Kidney (tissue), 14 donors: Measurements from ENCODE around the gene DNAH11. TPM values are rescaled to one million over a fixed set of nuclear protein-coding genes. Genes with fewer than 3 reads are reported as not detected.

Experiments used
- DNase-seq, 5 donors: peaks; one replicate each; pipeline ENCODE4 v3.0.0-alpha.2; 2013 to 2020
- FAIRE-seq: peaks from 2 replicates; lab custom pipeline; 2012; peaks lifted over from hg19 to GRCh38; lab: Jason Lieb, UNC
- H3K27ac ChIP-seq, 2 donors: one replicate each; pipeline ENCODE4 v1.7.0; 2013; ENCODE audit warnings: low read depth in 2 of 2, low read length in 2 of 2, inconsistent platforms in 1 of 2
- H3K27me3 ChIP-seq: one replicate; pipeline ENCODE4 v1.7.1; 2013; ENCODE audit warnings: low read length, inconsistent platforms; ENCODE audit not compliant: control insufficient read depth, insufficient read depth
- H3K36me3 ChIP-seq, 3 donors: one replicate each; pipeline versions ENCODE4 v1.7.0 to v1.7.1; 2013; ENCODE audit warnings: low read length in 3 of 3, control low read depth in 1 of 3, inconsistent platforms in 1 of 3; ENCODE audit not compliant: insufficient read depth in 3 of 3, control insufficient read depth in 2 of 3
- H3K4me1 ChIP-seq, 3 donors: one replicate each; pipeline versions ENCODE4 v1.7.0 to v1.7.1; 2013; ENCODE audit warnings: low read length in 3 of 3, inconsistent platforms in 1 of 3, low read depth in 1 of 3; ENCODE audit not compliant: control insufficient read depth in 2 of 3, insufficient read depth in 2 of 3
- H3K4me3 ChIP-seq, 3 donors: one replicate each; pipeline versions ENCODE4 v1.7.0 to v1.8.1; 2013; ENCODE audit warnings: low read length in 3 of 3, control low read depth in 1 of 3, inconsistent platforms in 1 of 3
- H3K9ac ChIP-seq, 3 donors: one replicate each; pipeline versions ENCODE4 v1.7.0 to v1.7.1; 2013; ENCODE audit warnings: low read length in 3 of 3, control low read depth in 1 of 3, inconsistent platforms in 1 of 3
- H3K9me3 ChIP-seq, 3 donors: one replicate each; pipeline versions ENCODE4 v1.7.0 to v1.7.1; 2013; ENCODE audit warnings: low read length in 3 of 3, control low read depth in 1 of 3, inconsistent platforms in 1 of 3; ENCODE audit not compliant: control insufficient read depth in 2 of 3, insufficient read depth in 1 of 3
- CTCF ChIP-seq: IDR thresholded peaks from 3 replicates; pipeline ENCODE4 v1.5.1; 2012; ENCODE audit warnings: mild to moderate bottlenecking, moderate library complexity, borderline replicate concordance; ENCODE audit not compliant: insufficient read depth; ENCODE audit errors: extremely low read depth
- intact Hi-C: fragments of 100-400 bp; cut with DNase I; formaldehyde crosslinking; loops from one replicate; pipeline ENCODE4 v1.11.1; 2022
- polyA plus RNA-seq: library from polyadenylated mRNA; stranded (reverse); fragments of 350-450 nt; fragmentation: Illumina TruSeq; extraction: RNeasy Lipid Tissue Mini Kit (QIAGEN cat#74804); gene quantifications from one replicate; pipeline ENCODE4 v1.2.3, GENCODE V29; 2014; ENCODE audit warnings: low read depth, low replicate concordance; ENCODE audit not compliant: insufficient read depth
- total RNA-seq: library from RNA; stranded (reverse); fragmentation: NEBNext Ultra II Directional; extraction: Animal tissue kit (Norgen Biotek cat#: 25700); gene quantifications from one replicate; pipeline ENCODE4 v1.2.1, GENCODE V29; 2021
- donor health status: control.
- donor health status: control.
- donor health status: control.
- donor health status: control.
- donor health status: control.
- donor health status: DM: yes; HTN: yes; CAD: no.
- donor health status: Normal renal cell carcinoma (clear cell type).

Gene DNAH11
- total and polyA plus RNA-seq, 2 donors from 2014 or later, result 0.58 to 2.3 TPM

- intact Hi-C loops, result no loop called here
- peaks cover 0 to 2% (median 0%) of the 10 kb centered on the region in 3 donors for H3K4me1 ChIP-seq
- H3K4me3 ChIP-seq, result peak overlapping the region; percentile 52 to 76 (median 71)
- H3K27ac ChIP-seq, result no peak overlapping the region
- DNase-seq (peak; percentile 62 to 84 (median 77)), FAIRE-seq (no peak)
- H3K27me3 ChIP-seq, result no peaks in the 10 kb centered on the region
- TF ChIP-seq CTCF, result no peak
- no peaks in the 10 kb centered on the region for H3K9me3 ChIP-seq
- H3K36me3 ChIP-seq, result no peaks in the 10 kb centered on the region
- peak overlapping the region in 2 of 3 donors; percentile 41 to 61 for H3K9ac ChIP-seq
Measured at GRCh38 chr7:21944616-21945453, 402.0 kb downstream of the DNAH11 start.

- Histone ChIP-seq H3K27ac (peak within 1 kb of the TSS in 1 of 2 donors; percentile 46), H3K27me3 (no peaks in the 10 kb centered on the region), H3K9ac (peak within 1 kb of the TSS in 2 of 3 donors; percentile 41 to 61), H3K36me3 (no peaks in the 10 kb centered on the region), H3K4me3 (peak within 1 kb of the TSS; percentile 52 to 76 (median 71)), H3K9me3 (no peaks in the 10 kb centered on the region), H3K4me1 (peaks cover 0 to 2% (median 0%) of the 10 kb centered on the region in 3 donors)
- intact Hi-C loops, result no loop called here
- no peak for TF ChIP-seq CTCF
- FAIRE-seq, result no peak
- peak; percentile 83 to 92 (median 90) for DNase-seq
Measured at GRCh38 chr7:21945454-21946221, 402.8 kb downstream of the DNAH11 start, which contains the start of gene CDCA7L. Gene CDCA7L, minus strand, starts transcription at chr7:21945899. Its CDS starts 95 bp downstream, at chr7:21945804.

- Histone ChIP-seq H3K36me3 (no peaks in the 10 kb centered on the region), H3K9ac (no peak overlapping the region), H3K27me3 (no peaks in the 10 kb centered on the region), H3K4me3 (peak overlapping the region in 1 of 3 donors; percentile 71), H3K9me3 (no peaks in the 10 kb centered on the region), H3K27ac (no peak overlapping the region), H3K4me1 (peaks cover 0 to 2% (median 0%) of the 10 kb centered on the region in 3 donors)
- intact Hi-C loops, result no loop called here
- DNase-seq (no peak), FAIRE-seq (no peak)
- no peak for TF ChIP-seq CTCF
Measured at GRCh38 chr7:21946222-21946709, 403.4 kb downstream of the DNAH11 start.
